Activated T-helper 9 cell treated with anti-CD3 and anti-CD28 coated beads, Interleukin-2, amount 50 U/mL, for 16 hours (primary cell): ENCODE results near the gene TECPR2.

Source experiments
- DNase-seq: peaks from one replicate; pipeline ENCODE4 v3.0.0-alpha.2; 2020; ENCODE audit warnings: low read depth

Gene TECPR2

GRCh38 chr14:102471921-102472790 lies 109.4 kb downstream of the TECPR2 start:
- DNase-seq: no peak

- DNase-seq: no peak
Observed at GRCh38 chr14:102472791-102473150, 110.0 kb downstream of the TECPR2 start.

- no peak for DNase-seq
Observed at GRCh38 chr14:102473559-102473958, 110.8 kb downstream of the TECPR2 start.

- no peak for DNase-seq
Observed at GRCh38 chr14:102474934-102475333, 112.2 kb downstream of the TECPR2 start.

- no peak for DNase-seq
Observed at GRCh38 chr14:102479107-102479506, 116.4 kb downstream of the TECPR2 start.

GRCh38 chr14:102479777-102480176 lies 117.0 kb downstream of the TECPR2 start:
- DNase-seq: no peak

GRCh38 chr14:102481371-102481770 lies 118.6 kb downstream of the TECPR2 start:
- DNase-seq: no peak

- no peak for DNase-seq
Observed at GRCh38 chr14:102481791-102482238, 119.1 kb downstream of the TECPR2 start.

- no peak for DNase-seq
Observed at GRCh38 chr14:102484316-102484715, 121.6 kb downstream of the TECPR2 start.

- no peak for DNase-seq
Observed at GRCh38 chr14:102485693-102486512, 123.2 kb downstream of the TECPR2 start.

- DNase-seq: no peak
Observed at GRCh38 chr14:102486513-102487203, 123.9 kb downstream of the TECPR2 start.

- no peak for DNase-seq
Observed at GRCh38 chr14:102487204-102487577, 124.5 kb downstream of the TECPR2 start.

- no peak for DNase-seq
Observed at GRCh38 chr14:102490456-102490855, 127.7 kb downstream of the TECPR2 start.

- DNase-seq: no peak
Observed at GRCh38 chr14:102491366-102491765, 128.6 kb downstream of the TECPR2 start.

- no peak for DNase-seq
Observed at GRCh38 chr14:102491786-102492530, 129.2 kb downstream of the TECPR2 start.

- no peak for DNase-seq
Observed at GRCh38 chr14:102492531-102492910, 129.8 kb downstream of the TECPR2 start.

- no peak for DNase-seq
Observed at GRCh38 chr14:102493096-102493495, 130.4 kb downstream of the TECPR2 start.

GRCh38 chr14:102493585-102493984 lies 130.8 kb downstream of the TECPR2 start:
- no peak for DNase-seq

GRCh38 chr14:102495491-102496330 lies 133.0 kb downstream of the TECPR2 start:
- DNase-seq: no peak

GRCh38 chr14:102496331-102496691 lies 133.6 kb downstream of the TECPR2 start:
- no peak for DNase-seq
